C4-2B (cell line): Measurements from ENCODE around the gene CENPP.

ENCODE experiments used
- ZFX ChIP-seq: fragments of 450-650 bp; IDR thresholded peaks from 2 replicates; pipeline ENCODE4 v1.6.1; 2017
- TF ChIP-seq, protein P1 (sequence below): fragments of 450-650 bp; conservative IDR thresholded peaks from 2 replicates; pipeline ENCODE4 v1.5.1; 2017; ENCODE audit warnings: mild to moderate bottlenecking

DNA sequence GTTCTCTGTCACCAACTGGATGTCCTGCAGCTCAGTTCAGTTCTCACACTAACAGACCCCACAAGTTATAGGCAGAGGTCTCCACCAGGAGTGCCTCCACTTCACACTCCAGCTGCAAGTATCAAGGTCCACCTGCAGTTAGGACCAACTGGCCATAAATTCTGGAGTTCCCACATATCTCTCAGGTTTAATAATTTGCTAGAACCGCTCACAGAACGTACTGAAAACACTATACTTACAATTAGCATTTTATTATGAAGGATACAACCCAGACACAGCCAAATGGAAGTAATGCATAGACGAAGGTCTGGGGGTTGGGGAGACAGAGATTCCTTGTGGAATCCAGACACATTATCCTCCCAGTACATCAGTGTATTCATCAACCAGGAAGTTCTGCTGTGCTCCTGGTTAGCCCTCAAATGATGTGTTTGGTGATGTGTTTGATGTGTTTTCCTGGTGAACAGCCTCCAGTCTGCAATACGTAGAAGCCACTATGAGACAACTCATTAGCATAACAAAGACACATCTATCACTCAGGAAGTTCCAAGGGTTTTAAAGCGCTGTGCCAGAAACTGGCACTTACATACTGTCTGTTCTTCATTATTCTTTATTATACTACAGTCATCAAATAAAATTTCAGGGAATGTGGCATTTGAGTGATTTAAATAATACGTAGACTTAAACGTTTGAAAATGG lies 53.3 kb downstream of the CENPP start:
- TF ChIP-seq, protein P1, sequence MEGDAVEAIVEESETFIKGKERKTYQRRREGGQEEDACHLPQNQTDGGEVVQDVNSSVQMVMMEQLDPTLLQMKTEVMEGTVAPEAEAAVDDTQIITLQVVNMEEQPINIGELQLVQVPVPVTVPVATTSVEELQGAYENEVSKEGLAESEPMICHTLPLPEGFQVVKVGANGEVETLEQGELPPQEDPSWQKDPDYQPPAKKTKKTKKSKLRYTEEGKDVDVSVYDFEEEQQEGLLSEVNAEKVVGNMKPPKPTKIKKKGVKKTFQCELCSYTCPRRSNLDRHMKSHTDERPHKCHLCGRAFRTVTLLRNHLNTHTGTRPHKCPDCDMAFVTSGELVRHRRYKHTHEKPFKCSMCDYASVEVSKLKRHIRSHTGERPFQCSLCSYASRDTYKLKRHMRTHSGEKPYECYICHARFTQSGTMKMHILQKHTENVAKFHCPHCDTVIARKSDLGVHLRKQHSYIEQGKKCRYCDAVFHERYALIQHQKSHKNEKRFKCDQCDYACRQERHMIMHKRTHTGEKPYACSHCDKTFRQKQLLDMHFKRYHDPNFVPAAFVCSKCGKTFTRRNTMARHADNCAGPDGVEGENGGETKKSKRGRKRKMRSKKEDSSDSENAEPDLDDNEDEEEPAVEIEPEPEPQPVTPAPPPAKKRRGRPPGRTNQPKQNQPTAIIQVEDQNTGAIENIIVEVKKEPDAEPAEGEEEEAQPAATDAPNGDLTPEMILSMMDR, result no peak
- TF ChIP-seq ZFX, result no peak
